H9 (cell line): ENCODE data around the gene KRTAP12-1. TPM values are rescaled to one million over a fixed set of nuclear protein-coding genes. Genes with fewer than 3 reads are reported as not detected.

Source experiments
- DNase-seq: peaks from one replicate; pipeline ENCODE4 v3.0.0-alpha.2; 2017
- H2AFZ ChIP-seq: one replicate; pipeline ENCODE4 v1.6.1; 2013; ENCODE audit warnings: mild to moderate bottlenecking, low read length, control low read depth, moderate library complexity
- H2AK5ac ChIP-seq: 2 replicates; pipeline ENCODE4 v1.6.1; 2013; ENCODE audit warnings: low read length, control low read depth, mixed read lengths; ENCODE audit not compliant: insufficient read length
- H2BK120ac ChIP-seq: one replicate; pipeline ENCODE4 v1.6.1; 2013; ENCODE audit warnings: low read depth, mild to moderate bottlenecking, low read length, control low read depth, inconsistent platforms; ENCODE audit not compliant: poor library complexity, severe bottlenecking
- H2BK12ac ChIP-seq: 2 replicates; pipeline ENCODE4 v1.6.1; 2013; ENCODE audit warnings: low read length, control low read depth, mixed read lengths, low read depth; ENCODE audit not compliant: insufficient read length
- H2BK15ac ChIP-seq: 2 replicates; pipeline ENCODE4 v1.6.1; 2013; ENCODE audit warnings: low read depth, low read length, control low read depth
- H2BK20ac ChIP-seq: one replicate; pipeline ENCODE4 v1.6.1; 2013; ENCODE audit warnings: low read depth, mild to moderate bottlenecking, low read length, control low read depth, inconsistent platforms; ENCODE audit not compliant: poor library complexity, severe bottlenecking
- H2BK5ac ChIP-seq: 2 replicates; pipeline ENCODE4 v1.6.1; 2013; ENCODE audit warnings: low read length, control low read depth, mixed read lengths; ENCODE audit not compliant: insufficient read length
- H3K14ac ChIP-seq: 2 replicates; pipeline ENCODE4 v1.6.1; 2013; ENCODE audit warnings: low read length, control low read depth; ENCODE audit not compliant: insufficient read depth
- H3K18ac ChIP-seq: 2 replicates; pipeline ENCODE4 v1.6.1; 2013; ENCODE audit warnings: low read depth, mild to moderate bottlenecking, mixed read lengths, low read length, control low read depth; ENCODE audit not compliant: insufficient read length
- H3K23ac ChIP-seq: 2 replicates; pipeline ENCODE4 v1.6.1; 2013; ENCODE audit warnings: low read length, control low read depth, mixed read lengths, low read depth; ENCODE audit not compliant: insufficient read length
- H3K23me2 ChIP-seq: 2 replicates; pipeline ENCODE4 v1.6.1; 2013; ENCODE audit warnings: low read depth, mild to moderate bottlenecking, mixed read lengths, low read length, control low read depth; ENCODE audit not compliant: insufficient read length, poor library complexity, severe bottlenecking
- H3K27ac ChIP-seq: 2 replicates; pipeline ENCODE4 v1.5.1; 2013; ENCODE audit warnings: low read length, control low read depth, mixed read lengths, low read depth; ENCODE audit not compliant: insufficient read length
- H3K27me3 ChIP-seq: 2 replicates; pipeline ENCODE4 v1.6.1; 2013; ENCODE audit warnings: low read length, control low read depth, inconsistent platforms; ENCODE audit not compliant: insufficient read depth
- H3K4ac ChIP-seq: 2 replicates; pipeline ENCODE4 v1.6.1; 2013; ENCODE audit warnings: low read depth, mild to moderate bottlenecking, control low read depth, inconsistent platforms, low read length, moderate library complexity
- H3K4me1 ChIP-seq: 2 replicates; pipeline ENCODE4 v1.6.1; 2013; ENCODE audit warnings: low read length, control low read depth, inconsistent platforms; ENCODE audit not compliant: insufficient read depth
- H3K4me2 ChIP-seq: 2 replicates; pipeline ENCODE4 v1.6.1; 2013; ENCODE audit warnings: low read length, control low read depth, mixed read lengths; ENCODE audit not compliant: insufficient read length, insufficient read depth
- H3K56ac ChIP-seq: 2 replicates; pipeline ENCODE4 v1.6.1; 2013; ENCODE audit warnings: low read depth, mild to moderate bottlenecking, mixed read lengths, low read length, control low read depth; ENCODE audit not compliant: insufficient read length
- H3K79me1 ChIP-seq: 2 replicates; pipeline ENCODE4 v1.6.1; 2013; ENCODE audit warnings: low read depth, mild to moderate bottlenecking, moderate library complexity, low read length, control low read depth, inconsistent platforms; ENCODE audit not compliant: insufficient read depth, poor library complexity, severe bottlenecking
- H3K79me2 ChIP-seq: 2 replicates; pipeline ENCODE4 v1.6.1; 2013; ENCODE audit warnings: low read length, control low read depth, inconsistent platforms; ENCODE audit not compliant: insufficient read depth
- H3K9ac ChIP-seq: 2 replicates; pipeline ENCODE4 v1.6.1; 2013; ENCODE audit warnings: low read length, control low read depth, mixed read lengths; ENCODE audit not compliant: insufficient read length; ENCODE audit errors: extremely low read depth
- H3K9me3 ChIP-seq: one replicate; pipeline ENCODE4 v1.6.1; 2013; ENCODE audit warnings: low read depth, low read length, inconsistent platforms; ENCODE audit not compliant: control insufficient read depth
- H3T11ph ChIP-seq: one replicate; pipeline ENCODE4 v1.6.1; 2013; ENCODE audit warnings: mild to moderate bottlenecking, low read length, control low read depth, inconsistent platforms
- H4K20me1 ChIP-seq: one replicate; pipeline ENCODE4 v1.6.1; 2013; ENCODE audit not compliant: control insufficient read depth, insufficient read length, insufficient read depth
- H4K5ac ChIP-seq: 2 replicates; pipeline ENCODE4 v1.6.1; 2013; ENCODE audit warnings: low read depth, mild to moderate bottlenecking, mixed read lengths, low read length, control low read depth; ENCODE audit not compliant: insufficient read length
- H4K8ac ChIP-seq: replicated peaks from 2 replicates; pipeline ENCODE4 v1.6.1; 2013; ENCODE audit warnings: low read length, control low read depth, mixed read lengths, low read depth; ENCODE audit not compliant: insufficient read length
- H4K91ac ChIP-seq: 2 replicates; pipeline ENCODE4 v1.6.1; 2013; ENCODE audit warnings: low read depth, mild to moderate bottlenecking, moderate library complexity, mixed read lengths, low read length, control low read depth; ENCODE audit not compliant: insufficient read length
- H3K27ac Mint-ChIP-seq, 3 experiments: 2 replicates in 2 of 3; 3 replicates in 1 of 3; pipeline ENCODE4 v1.8.0; 2020 to 2021; ENCODE audit warnings: mixed read lengths in 3 of 3, mild to moderate bottlenecking in 1 of 3, moderate library complexity in 1 of 3
- H3K27me3 Mint-ChIP-seq: 2 replicates; pipeline ENCODE4 v1.8.0; 2021; ENCODE audit warnings: low read depth, mild to moderate bottlenecking, moderate library complexity, mixed read lengths
- H3K36me3 Mint-ChIP-seq, 3 experiments: 2 replicates in 2 of 3; 3 replicates in 1 of 3; pipeline ENCODE4 v1.8.0; 2020 to 2021; ENCODE audit warnings: low read depth in 3 of 3, mixed read lengths in 3 of 3; ENCODE audit not compliant: insufficient read depth in 1 of 3
- H3K4me1 Mint-ChIP-seq, 2 experiments: 2 replicates each; pipeline ENCODE4 v1.8.0; 2020; ENCODE audit warnings: mixed read lengths in 2 of 2
- H3K4me3 Mint-ChIP-seq, 2 experiments: 2 replicates in 1 of 2; 3 replicates in 1 of 2; pipeline ENCODE4 v1.8.0; 2020 to 2021; ENCODE audit warnings: mild to moderate bottlenecking in 2 of 2, mixed read lengths in 2 of 2, moderate library complexity in 1 of 2
- H3K9me3 Mint-ChIP-seq, 2 experiments: 2 replicates in 1 of 2; 3 replicates in 1 of 2; pipeline ENCODE4 v1.8.0; 2020; ENCODE audit warnings: mild to moderate bottlenecking in 2 of 2, mixed read lengths in 2 of 2, moderate library complexity in 1 of 2
- WGBS: extraction: QIAGEN DNeasy Blood & Tissue Kit; methylation state at CpG from one replicate; pipeline ENCODE4 v1.1.7; 2013; ENCODE audit warnings: missing lambda C conversion rate, low lambda C conversion rate, mixed read lengths; ENCODE audit not compliant: insufficient read length; ENCODE audit errors: extremely low coverage; 5-methylcytosine and 5-hydroxymethylcytosine counted together
- total RNA-seq: library from RNA; stranded (reverse); gene quantifications from 2 replicates; pipeline ENCODE4 v1.2.1, GENCODE V29; 2021
- TF ChIP-seq, protein P1 (sequence below): fragments of 200-600 bp; sonication (generic); conservative IDR thresholded peaks from 3 replicates; pipeline ENCODE4 v1.8.0; 2021; ENCODE audit warnings: antibody characterized with exemption, mild to moderate bottlenecking

Gene KRTAP12-1
- total RNA-seq, 1 experiment from 2014 or later: not detected

DNA sequence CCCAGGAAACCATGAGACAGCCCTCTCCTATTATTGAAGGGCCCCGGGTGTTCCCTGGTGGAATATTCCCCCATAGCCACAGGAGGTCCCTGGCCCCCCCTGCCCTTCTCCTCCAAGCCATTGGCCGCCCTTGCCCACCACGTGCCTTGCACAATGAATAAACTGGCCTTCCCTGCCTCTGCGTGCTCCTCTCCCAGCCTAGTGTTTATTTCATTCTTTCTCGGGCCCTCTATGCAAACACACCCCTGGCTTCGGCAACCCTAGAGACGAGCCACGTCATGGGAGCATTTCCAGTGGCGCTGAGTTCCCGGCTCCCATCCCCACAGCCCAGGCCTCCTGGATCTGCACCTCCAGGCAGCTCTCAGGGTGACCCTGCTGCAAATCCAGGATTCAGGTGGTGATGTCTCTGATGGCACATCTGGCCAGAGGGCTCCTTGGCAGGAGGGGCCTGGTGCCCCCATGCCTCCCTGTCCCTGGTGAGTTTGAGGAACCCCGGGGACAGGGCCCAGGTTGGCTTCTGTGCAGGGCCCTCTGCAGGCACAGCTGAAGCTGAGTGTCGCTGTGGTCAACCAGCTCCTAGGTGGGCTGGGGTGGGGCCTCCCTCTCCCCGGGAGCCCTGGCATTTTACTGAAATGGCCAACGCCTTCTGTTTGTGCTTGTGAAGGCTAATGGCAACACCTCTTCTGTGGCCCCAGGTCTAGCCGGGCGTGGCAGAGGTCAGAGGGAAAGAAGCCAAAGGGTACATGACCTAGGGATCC, 21.2 kb upstream of the KRTAP12-1 start:
- H3K9ac ChIP-seq: no peak overlapping the region
- peak overlapping the region in 2 of 3 experiments; percentile 86 to 91; a peak in 4 of 7 replicates for H3K27ac Mint-ChIP-seq
- H3K4me1 ChIP-seq: peaks cover 9% of the 10 kb centered on the region; the same call in 1 of the 2 replicates

More for the DNA sequence above, 21.2 kb upstream of the KRTAP12-1 start:
- Histone ChIP-seq H3K23ac (no peak overlapping the region), H3K27me3 (peaks cover 14% of the 10 kb centered on the region; the same call in 1 of the 2 replicates), H2BK20ac (no peak overlapping the region), H3K18ac (peak overlapping the region; percentile 25), H3K4ac (no peak overlapping the region), H4K5ac (no peak overlapping the region), H3K79me1 (no peaks in the 10 kb centered on the region), H2AFZ (no peak overlapping the region), H3K23me2 (peaks cover 13% of the 10 kb centered on the region), H2BK120ac (no peak overlapping the region), H3K9me3 (no peaks in the 10 kb centered on the region), H3K56ac (no peak overlapping the region), H3K79me2 (no peaks in the 10 kb centered on the region), H2BK12ac (no peak overlapping the region), H2BK5ac (no peak overlapping the region), H4K8ac (no peak overlapping the region), H3K4me2 (no peak overlapping the region), H3T11ph (no peak overlapping the region), H2AK5ac (no peak overlapping the region), H3K27ac (no peak overlapping the region), H4K20me1 (no peaks in the 10 kb centered on the region), H4K91ac (no peak overlapping the region), H3K14ac (no peak overlapping the region; the same call in 1 of the 2 replicates), H2BK15ac (peak overlapping the region; percentile 30; the same call in 1 of the 2 replicates)
- H3K27me3 Mint-ChIP-seq: peaks cover 39% of the 10 kb centered on the region
- H3K4me3 Mint-ChIP-seq: no peak overlapping the region; a peak in 1 of 5 replicates
- no peak for DNase-seq
- WGBS: no CpG with 5 or more reads among the region's 16 CpGs
- TF ChIP-seq, protein P1, sequence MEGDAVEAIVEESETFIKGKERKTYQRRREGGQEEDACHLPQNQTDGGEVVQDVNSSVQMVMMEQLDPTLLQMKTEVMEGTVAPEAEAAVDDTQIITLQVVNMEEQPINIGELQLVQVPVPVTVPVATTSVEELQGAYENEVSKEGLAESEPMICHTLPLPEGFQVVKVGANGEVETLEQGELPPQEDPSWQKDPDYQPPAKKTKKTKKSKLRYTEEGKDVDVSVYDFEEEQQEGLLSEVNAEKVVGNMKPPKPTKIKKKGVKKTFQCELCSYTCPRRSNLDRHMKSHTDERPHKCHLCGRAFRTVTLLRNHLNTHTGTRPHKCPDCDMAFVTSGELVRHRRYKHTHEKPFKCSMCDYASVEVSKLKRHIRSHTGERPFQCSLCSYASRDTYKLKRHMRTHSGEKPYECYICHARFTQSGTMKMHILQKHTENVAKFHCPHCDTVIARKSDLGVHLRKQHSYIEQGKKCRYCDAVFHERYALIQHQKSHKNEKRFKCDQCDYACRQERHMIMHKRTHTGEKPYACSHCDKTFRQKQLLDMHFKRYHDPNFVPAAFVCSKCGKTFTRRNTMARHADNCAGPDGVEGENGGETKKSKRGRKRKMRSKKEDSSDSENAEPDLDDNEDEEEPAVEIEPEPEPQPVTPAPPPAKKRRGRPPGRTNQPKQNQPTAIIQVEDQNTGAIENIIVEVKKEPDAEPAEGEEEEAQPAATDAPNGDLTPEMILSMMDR: no peak
- H3K36me3 Mint-ChIP-seq: no peaks in the 10 kb centered on the region
- H3K9me3 Mint-ChIP-seq: no peaks in the 10 kb centered on the region; a peak in 1 of 5 replicates
- H3K4me1 Mint-ChIP-seq: peaks cover 73 to 76% of the 10 kb centered on the region in 2 experiments
